ENCODE measurements around the gene TLL1.

TLL1 gene

GRCh38 chr4:165927366-165927765, 54.3 kb downstream of the TLL1 start:
- TF ChIP-seq CTCF (IDR thresholded peaks at IDR 0.05; ENCODE audit: insufficient read depth, low read length, missing control alignments): no peak
- ChIA-PET POLR2A (no interaction called here), CTCF (no interaction called here)
- no peak overlapping the region for H3K4me3 ChIP-seq (ENCODE audit: low read depth, low read length)
- no peak for DNase-seq (ENCODE audit: low read depth, low spot score)

GRCh38 chr4:165927815-165928214, 54.8 kb downstream of the TLL1 start:
- H3K4me3 ChIP-seq (ENCODE audit: low read depth, low read length): no peak overlapping the region
- no peak for TF ChIP-seq CTCF (IDR thresholded peaks at IDR 0.05; ENCODE audit: insufficient read depth, low read length, missing control alignments)
- ChIA-PET CTCF (no interaction called here), POLR2A (no interaction called here)
- no peak for DNase-seq (ENCODE audit: low read depth, low spot score)

- no peak overlapping the region for H3K4me3 ChIP-seq (ENCODE audit: low read depth, low read length)
- CTCF ChIA-PET: no interaction called here
- POLR2A ChIA-PET: no interaction called here
- DNase-seq (ENCODE audit: low read depth, low spot score): no peak
- no peak for TF ChIP-seq CTCF (IDR thresholded peaks at IDR 0.05; ENCODE audit: insufficient read depth, low read length, missing control alignments)
Measured at GRCh38 chr4:165928601-165929000, 55.6 kb downstream of the TLL1 start.

GRCh38 chr4:165929662-165930061, 56.6 kb downstream of the TLL1 start:
- ChIA-PET CTCF (no interaction called here), POLR2A (no interaction called here)
- DNase-seq (ENCODE audit: low read depth, low spot score): no peak
- H3K4me3 ChIP-seq (ENCODE audit: low read depth, low read length): no peak overlapping the region
- TF ChIP-seq CTCF (IDR thresholded peaks at IDR 0.05; ENCODE audit: insufficient read depth, low read length, missing control alignments): no peak

- TF ChIP-seq CTCF (IDR thresholded peaks at IDR 0.05; ENCODE audit: insufficient read depth, low read length, missing control alignments): no peak
- H3K4me3 ChIP-seq (ENCODE audit: low read depth, low read length): no peak overlapping the region
- ChIA-PET POLR2A (no interaction called here), CTCF (no interaction called here)
- no peak for DNase-seq (ENCODE audit: low read depth, low spot score)
Measured at GRCh38 chr4:165931741-165932140, 58.7 kb downstream of the TLL1 start.

GRCh38 chr4:165944900-165945299, 71.9 kb downstream of the TLL1 start:
- DNase-seq (ENCODE audit: low read depth, low spot score): no peak
- CTCF ChIA-PET: no interaction called here
- POLR2A ChIA-PET: no interaction called here
- no peak overlapping the region for H3K4me3 ChIP-seq (ENCODE audit: low read depth, low read length)
- no peak for TF ChIP-seq CTCF (IDR thresholded peaks at IDR 0.05; ENCODE audit: insufficient read depth, low read length, missing control alignments)
